HG03521 (cell line): ENCODE measurements around the gene CIB4.

Source experiments
- ATAC-seq: cut with Tn5 transposase; IDR thresholded peaks from one replicate; pipeline ENCODE4 v1.9.1; 2021; ENCODE audit warnings: mild to moderate bottlenecking, moderate library complexity; ENCODE audit not compliant: unreplicated experiment

CIB4 gene

GRCh38 chr2:26645762-26646161 lies 4.6 kb upstream of the CIB4 start:
- ATAC-seq: no peak

DNA sequence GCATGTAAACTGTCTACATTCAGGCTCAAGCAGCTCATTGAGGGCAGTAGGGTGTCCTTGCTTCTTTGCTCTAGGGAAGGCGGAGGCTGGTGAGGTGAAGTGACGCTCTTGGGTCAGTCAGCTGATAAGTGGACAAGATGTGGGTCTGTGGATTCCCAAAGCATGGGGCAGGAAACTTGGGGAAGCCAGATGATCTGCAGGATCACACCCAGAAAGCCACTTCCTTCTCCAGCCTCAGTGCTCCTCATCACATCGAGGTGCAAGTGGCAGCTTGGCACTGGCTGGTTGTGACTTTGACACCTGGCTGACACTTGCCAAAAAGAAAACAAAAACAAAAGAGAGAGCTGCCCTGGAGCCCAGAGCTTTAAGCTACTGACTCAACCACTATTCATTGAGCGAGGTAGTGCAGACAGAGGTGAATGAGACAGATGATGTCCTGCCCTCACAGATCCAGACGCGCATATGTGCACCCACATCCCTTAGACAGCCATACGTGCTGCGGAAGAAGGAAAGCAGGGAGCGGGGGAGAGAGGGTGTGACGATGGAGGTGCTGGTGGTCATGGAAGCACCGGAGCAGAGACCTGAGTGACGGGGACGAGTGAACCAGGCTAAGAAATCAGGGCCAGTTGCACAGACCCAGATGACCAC lies 3.1 kb upstream of the CIB4 start:
- no peak for ATAC-seq

DNA sequence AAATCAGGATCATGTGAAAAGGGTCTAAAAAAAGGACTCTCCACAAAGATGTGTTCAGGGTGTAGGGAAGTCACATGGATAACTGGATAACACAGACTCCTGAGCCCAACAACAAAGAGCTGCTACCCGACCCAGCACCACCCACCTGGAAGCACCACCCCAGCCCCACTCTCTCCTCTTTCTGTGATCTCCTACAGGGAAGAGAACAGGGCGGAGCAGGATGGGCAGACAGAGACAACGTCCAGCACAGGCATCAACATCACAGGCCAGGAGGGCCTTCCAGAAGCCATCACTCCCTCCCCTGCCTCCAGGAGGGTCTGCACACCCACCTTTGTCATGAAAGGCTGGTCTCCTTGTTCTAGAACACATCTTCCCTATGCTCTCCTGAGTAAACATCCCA lies 1.3 kb upstream of the CIB4 start:
- no peak for ATAC-seq

DNA sequence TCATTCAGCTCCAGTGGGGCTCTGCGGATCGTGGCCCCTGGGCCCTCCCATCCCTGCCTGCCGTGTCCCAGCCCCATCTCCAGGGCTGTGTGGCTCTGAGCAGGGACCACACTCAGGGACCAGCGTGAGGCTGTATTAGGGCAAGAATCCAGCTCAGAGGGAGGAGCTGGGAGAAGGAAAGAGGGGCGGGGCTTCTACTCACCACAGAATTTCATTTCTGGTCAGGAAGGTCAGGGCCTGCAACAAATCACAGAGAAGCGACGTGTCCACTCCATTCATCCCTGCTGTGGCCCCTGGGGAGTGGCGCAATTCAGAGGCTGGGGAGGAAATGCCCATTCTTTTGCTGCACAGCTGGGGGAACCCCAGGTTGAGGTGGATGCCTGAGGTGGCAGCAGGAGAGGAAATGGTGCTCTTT lies 828 bp downstream of the CIB4 start:
- no peak for ATAC-seq

GRCh38 chr2:26639685-26640243 lies 1.4 kb downstream of the CIB4 start:
- ATAC-seq: no peak

GRCh38 chr2:26637811-26638310 lies 3.3 kb downstream of the CIB4 start:
- ATAC-seq: no peak

DNA sequence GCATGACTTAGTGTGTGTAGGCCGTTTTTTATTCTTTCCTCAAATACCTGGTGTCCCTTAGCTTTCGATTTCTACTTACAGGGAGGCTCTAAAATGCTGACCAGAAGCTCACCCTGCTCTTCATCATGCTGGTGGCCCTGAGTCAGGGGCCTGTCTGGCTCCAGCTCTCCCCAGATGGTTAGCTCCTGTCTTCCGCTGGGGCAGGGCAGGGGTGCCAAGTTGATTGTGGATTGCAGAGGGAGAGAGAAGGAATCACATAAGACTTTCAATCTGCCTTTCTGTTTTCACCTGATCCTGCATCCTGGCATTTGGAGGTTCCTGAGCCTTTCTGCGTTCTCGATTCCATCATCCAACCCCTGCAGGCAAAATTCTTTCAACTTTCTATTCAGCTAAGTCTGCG lies 4.2 kb downstream of the CIB4 start:
- no peak for ATAC-seq

GRCh38 chr2:26635401-26635800 lies 5.8 kb downstream of the CIB4 start:
- no peak for ATAC-seq

DNA sequence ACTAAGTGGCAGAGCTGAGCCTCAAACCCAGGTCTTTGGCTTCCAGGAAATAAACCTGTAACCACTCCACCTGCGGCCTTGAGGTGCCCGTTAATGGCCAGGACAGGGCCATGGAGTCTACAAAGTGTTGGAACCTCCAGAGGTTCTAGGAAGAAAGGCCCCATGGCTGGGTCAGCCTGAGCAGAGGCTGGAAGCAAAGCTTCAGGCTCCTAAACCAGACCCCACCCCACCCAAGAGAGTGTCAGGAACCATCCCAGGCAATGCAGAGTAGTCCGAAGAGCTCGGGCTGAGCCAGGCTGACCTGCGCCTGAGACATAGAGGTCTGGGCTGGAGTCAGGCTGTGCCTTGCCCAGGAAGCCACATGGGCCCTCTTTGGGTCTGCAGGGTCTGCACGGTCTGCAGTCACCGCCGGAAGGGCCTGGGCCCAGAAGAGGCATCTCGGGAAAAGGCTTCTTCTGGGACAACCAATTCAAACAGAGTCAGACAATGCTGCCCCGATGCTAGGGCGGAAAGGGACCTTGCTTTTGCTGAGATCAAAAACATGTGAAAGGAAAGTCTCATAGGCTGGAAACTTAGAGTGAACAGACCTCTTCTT lies 6.4 kb downstream of the CIB4 start:
- ATAC-seq: no peak

DNA sequence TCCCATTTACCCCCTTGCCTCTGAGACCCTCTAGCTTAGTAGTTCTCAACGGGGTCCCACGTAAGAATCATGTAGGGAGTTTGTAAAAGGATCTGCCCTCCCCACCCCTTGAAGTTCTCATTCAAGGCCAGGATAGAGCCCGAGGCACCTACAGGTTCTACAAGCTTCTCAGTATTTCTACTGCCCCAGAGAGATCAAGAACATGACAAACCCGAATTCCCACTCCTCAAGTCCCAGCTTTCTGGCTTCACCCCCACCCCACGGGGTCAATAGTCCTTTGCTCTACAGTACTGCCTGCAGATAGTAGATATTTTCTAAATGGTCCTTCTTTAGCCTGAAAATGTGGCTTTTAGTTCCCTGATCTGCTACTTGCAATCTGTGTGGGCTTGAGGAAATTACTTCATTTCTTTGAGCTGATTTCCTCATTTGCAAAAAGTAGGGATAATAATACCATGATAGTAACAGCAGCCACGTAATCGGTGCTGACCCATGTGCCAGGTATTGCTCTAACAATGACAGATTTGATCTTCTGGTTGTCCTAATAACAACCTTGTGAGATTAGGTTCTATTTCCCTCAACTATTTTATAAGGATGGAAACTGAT lies 7.1 kb downstream of the CIB4 start:
- no peak for ATAC-seq

- no peak for ATAC-seq
These were observed 7.7 kb downstream of the CIB4 start for GRCh38 chr2:26633351-26633945.

GRCh38 chr2:26632624-26633185 lies 8.5 kb downstream of the CIB4 start:
- ATAC-seq: no peak

DNA sequence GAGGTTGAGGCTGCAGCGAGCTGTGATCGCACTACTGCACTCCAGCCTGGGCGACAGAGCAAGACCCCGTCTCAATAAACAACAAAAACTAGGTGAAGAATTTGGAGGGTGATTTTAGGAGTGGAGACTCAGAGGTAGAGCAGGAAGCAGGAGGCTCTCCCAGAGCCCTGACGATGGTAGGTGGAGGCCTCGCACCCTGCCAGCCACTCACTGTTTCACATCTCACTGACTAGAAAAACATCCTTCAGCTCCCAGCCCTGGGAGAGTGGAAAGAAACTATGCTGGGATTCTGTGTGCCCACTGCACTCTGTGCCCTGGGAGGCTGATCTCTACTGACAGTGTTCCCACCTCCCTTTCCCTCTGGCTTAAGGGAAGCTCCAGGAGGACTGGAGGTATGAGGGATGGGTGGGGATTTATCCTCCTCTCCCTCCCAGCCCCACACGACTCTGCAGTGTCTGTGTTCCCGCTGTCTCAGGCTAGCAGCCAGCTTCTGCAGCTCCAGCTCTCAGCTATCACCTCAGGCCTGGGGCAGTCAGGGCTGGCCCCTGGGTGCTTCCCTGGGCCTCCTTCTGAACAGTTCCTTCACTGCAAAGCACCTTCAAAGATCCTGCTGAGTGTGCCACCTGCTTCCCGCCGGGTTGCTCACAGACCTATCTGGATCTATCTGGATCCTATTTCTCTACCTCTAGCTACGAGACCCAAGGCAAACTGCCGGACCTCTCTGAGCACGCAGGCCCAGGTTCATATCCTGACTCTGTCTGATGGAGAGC lies 9.6 kb downstream of the CIB4 start:
- no peak for ATAC-seq

DNA sequence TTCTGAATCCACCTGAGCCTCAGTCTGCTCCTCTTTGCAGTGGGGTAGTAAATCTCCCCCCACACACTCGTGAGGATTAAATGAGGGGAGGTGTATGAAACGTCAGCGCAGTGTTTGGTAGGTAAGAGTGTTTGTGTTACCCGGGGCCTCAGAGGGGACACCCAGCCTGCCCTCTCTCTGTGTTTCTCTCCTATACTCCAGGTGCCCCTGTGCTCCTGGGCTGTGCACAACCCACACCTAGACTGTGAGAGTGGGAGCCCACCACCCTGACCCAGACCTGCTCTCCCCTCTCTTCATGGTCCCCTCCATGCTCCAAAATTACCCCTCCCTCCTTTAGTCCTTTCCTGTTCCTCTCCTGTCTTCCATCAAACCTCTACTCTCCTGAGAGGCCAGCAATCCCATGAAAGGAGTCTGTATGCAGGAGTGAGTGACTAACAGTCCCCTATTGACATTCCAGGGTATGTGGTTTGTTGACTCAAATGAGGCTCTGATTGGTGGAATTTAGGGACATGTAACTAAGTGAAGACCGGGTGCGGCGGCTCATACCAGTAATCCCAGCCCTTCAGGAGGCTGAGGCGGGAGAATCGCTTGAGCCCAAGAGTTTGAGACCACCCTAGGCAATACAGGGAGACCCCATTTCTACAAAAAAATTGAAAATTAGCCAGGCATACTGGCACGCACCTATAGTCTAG lies 10.4 kb downstream of the CIB4 start:
- no peak for ATAC-seq

DNA sequence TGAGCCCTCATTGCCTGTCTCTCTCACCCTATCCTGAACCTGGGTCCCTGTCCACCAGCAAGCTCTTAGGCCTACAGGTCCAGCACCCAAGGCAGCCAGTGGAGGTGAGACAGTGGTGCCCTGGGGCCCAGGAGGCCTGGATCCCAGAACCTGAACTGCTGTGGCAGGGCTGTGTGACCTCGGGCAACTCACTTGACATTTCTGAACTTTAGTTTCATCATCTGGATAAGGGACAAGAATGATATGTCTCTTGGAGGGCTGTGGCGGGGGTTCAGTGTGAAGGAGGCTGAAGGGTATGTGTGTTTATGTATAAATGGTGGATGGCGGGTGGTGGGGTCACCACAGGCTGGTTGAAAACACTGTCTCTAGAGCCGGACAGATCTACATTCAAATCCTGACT lies 10.9 kb downstream of the CIB4 start:
- ATAC-seq: no peak

- ATAC-seq: no peak
These were observed 11.4 kb downstream of the CIB4 start for GRCh38 chr2:26629751-26630150.

- ATAC-seq: no peak
These were observed 11.9 kb downstream of the CIB4 start for GRCh38 chr2:26629346-26629630.

DNA sequence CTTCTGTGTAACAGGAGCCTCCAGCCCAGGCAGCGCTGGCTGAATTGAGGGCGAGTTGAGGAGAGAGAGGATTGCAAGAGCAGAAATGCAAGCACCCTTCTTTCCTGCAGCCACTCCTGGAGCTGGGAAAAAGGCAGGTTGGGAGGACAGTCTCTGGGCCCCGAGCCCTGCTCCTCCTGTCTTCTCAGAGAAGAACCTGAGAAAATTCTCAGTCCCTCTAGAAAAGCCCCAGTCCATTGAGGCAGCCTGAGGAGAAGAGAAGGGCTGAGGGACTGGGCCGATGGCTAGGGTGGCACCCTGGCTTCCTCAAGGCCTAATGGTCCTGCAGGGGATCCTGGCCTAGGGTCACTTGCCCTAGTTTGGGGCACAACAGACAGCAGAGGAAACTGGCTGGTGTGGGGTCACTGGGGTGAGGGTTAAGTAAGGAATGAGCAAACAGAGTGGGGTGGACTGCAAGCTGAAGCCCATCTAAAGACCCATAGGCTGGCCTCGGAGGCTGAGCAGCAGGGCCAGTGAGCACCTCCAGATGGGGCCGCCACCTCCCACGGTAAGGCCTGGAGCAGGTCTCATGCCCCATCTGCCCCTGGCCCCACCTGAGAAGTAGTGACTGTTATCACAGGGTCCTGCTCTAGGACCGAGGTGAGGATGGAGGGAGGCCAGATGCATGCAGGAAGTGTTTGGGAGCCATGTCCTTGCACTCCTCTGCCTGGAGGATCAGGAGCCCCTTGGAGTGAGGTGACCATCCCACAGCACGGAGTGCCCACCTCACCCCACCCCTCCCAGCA lies 12.4 kb downstream of the CIB4 start:
- ATAC-seq: no peak

- no peak for ATAC-seq
These were observed 13.6 kb downstream of the CIB4 start for GRCh38 chr2:26627350-26628105.
